H1 (cell line): ENCODE results near the gene GRK3. TPM values are rescaled to one million over a fixed set of nuclear protein-coding genes. Genes with fewer than 3 reads are reported as not detected.

Experiments used
- CHD2 ChIP-seq: IDR thresholded peaks from 2 replicates; pipeline ENCODE4 v1.6.1; 2012; ENCODE audit warnings: low read length, improper control_type of control experiment
- CREB1 ChIP-seq: IDR thresholded peaks from 2 replicates; pipeline ENCODE4 v1.6.1; 2012; ENCODE audit warnings: inconsistent platforms
- GABPA ChIP-seq: IDR thresholded peaks from 2 replicates; pipeline ENCODE4 v1.6.1; 2011; ENCODE audit warnings: mild to moderate bottlenecking, low read length, moderate library complexity, borderline replicate concordance; ENCODE audit not compliant: insufficient read depth
- MAX ChIP-seq: IDR thresholded peaks from 2 replicates; pipeline ENCODE4 v1.6.1; 2012; ENCODE audit warnings: inconsistent platforms
- POLR2A ChIP-seq, 2 experiments: IDR thresholded peaks; 1 replicate in 1 of 2; 2 replicates in 1 of 2; pipeline ENCODE4 v1.6.1; 2011; ENCODE audit warnings: low read depth in 2 of 2, low read length in 2 of 2, mild to moderate bottlenecking in 2 of 2; ENCODE audit errors: control extremely low read depth in 1 of 2
- SAP30 ChIP-seq: fragments of 300-600 bp; sonication (generic); IDR thresholded peaks from 2 replicates; pipeline ENCODE4 v1.7.1; 2012; ENCODE audit warnings: low read length, moderate library complexity, mild to moderate bottlenecking, inconsistent platforms; ENCODE audit not compliant: insufficient read depth, insufficient replicate concordance
- SIRT6 ChIP-seq: IDR thresholded peaks from one replicate; pipeline ENCODE4 v1.7.1; 2012; ENCODE audit warnings: low read length, inconsistent platforms
- SP4 ChIP-seq: IDR thresholded peaks from 2 replicates; pipeline ENCODE4 v1.6.1; 2012; ENCODE audit warnings: low read length, inconsistent platforms
- polyA plus RNA-seq, 7 experiments: library from polyadenylated mRNA; depleted of rRNA in 3 of 7; stranded (reverse) in 5 of 7; unstranded in 2 of 7; fragments of >200 nt in 5 of 7; fragments of 200-250 nt in 2 of 7; gene quantifications; 1 replicate in 5 of 7; 2 replicates in 1 of 7; 4 replicates in 1 of 7; pipeline versions ENCODE4 v1.2.1 to v1.2.3, GENCODE V29; 2011 to 2013; ENCODE audit warnings: missing spikeins in 2 of 7, mixed read lengths in 2 of 7
- total RNA-seq: library from RNA; stranded (reverse); fragmentation: NEBNext Ultra II Directional; extraction: Animal tissue kit (Norgen Biotek cat#: 25700); gene quantifications from 2 replicates; pipeline ENCODE4 v1.2.1, GENCODE V29; 2021

GRK3 gene
- total and polyA plus RNA-seq, 2 of the 8 experiments (the other 6 are each of a cell fraction or from before 2014, with no cell fraction given): 7.5 to 35.3 TPM

- TF ChIP-seq MAX (no peak), SAP30 (no peak), SP4 (no peak), GABPA (no peak), CREB1 (no peak), CHD2 (no peak), SIRT6 (no peak), POLR2A (IDR thresholded peaks at IDR 0.05; ENCODE audit: control extremely low read depth in 1 of 2, low read depth in 2 of 2, low read length in 2 of 2) (no peak)
- TF ChIP-seq, all 59 proteins: peak for 0
These were observed 158.2 kb downstream of the GRK3 start (continued) for GRCh38 chr22:25722626-25723025.
